Osteoblast (primary cell): ENCODE data around the gene COBL. TPM values are rescaled to one million over a fixed set of nuclear protein-coding genes. Genes with fewer than 3 reads are reported as not detected.

ENCODE experiments used
- DNase-seq: peaks from one replicate; pipeline ENCODE4 v3.0.0; 2011; ENCODE audit warnings: low spot score, mixed read lengths; ENCODE audit not compliant: insufficient read length; ENCODE audit errors: missing footprints
- H2AFZ ChIP-seq: 2 replicates; pipeline ENCODE4 v1.6.0; 2011; ENCODE audit warnings: mild to moderate bottlenecking, low read length
- H3K27ac ChIP-seq: 2 replicates; pipeline ENCODE4 v1.5.1; 2011; ENCODE audit warnings: mild to moderate bottlenecking, low read depth, low read length, moderate library complexity
- H3K27me3 ChIP-seq: 2 replicates; pipeline ENCODE4 v1.6.0; 2012; ENCODE audit warnings: mild to moderate bottlenecking, control low read depth, inconsistent platforms, low read length, moderate library complexity; ENCODE audit not compliant: insufficient read depth
- H3K36me3 ChIP-seq: 2 replicates; pipeline ENCODE4 v1.5.1; 2011; ENCODE audit warnings: mild to moderate bottlenecking, low read length, control low read depth, moderate library complexity; ENCODE audit not compliant: insufficient read depth
- H3K4me1 ChIP-seq: 2 replicates; pipeline ENCODE4 v1.5.1; 2011; ENCODE audit warnings: mild to moderate bottlenecking, low read length, control low read depth, moderate library complexity; ENCODE audit not compliant: insufficient read depth
- H3K4me2 ChIP-seq: 2 replicates; pipeline ENCODE4 v1.6.0; 2011; ENCODE audit warnings: mild to moderate bottlenecking, low read length; ENCODE audit not compliant: insufficient read depth
- H3K4me3 ChIP-seq: fragments of 200-600 bp; sonication (generic); 3 replicates; pipeline ENCODE4 v1.5.1; 2012; ENCODE audit warnings: mild to moderate bottlenecking, low read length, inconsistent platforms; ENCODE audit not compliant: insufficient read depth
- H3K79me2 ChIP-seq: 2 replicates; pipeline ENCODE4 v1.6.0; 2012; ENCODE audit warnings: mild to moderate bottlenecking, low read length, control low read depth, inconsistent platforms; ENCODE audit not compliant: insufficient read depth
- H3K9me3 ChIP-seq: 2 replicates; pipeline ENCODE4 v1.5.1; 2011; ENCODE audit warnings: low read depth, low read length, control low read depth
- H4K20me1 ChIP-seq: 2 replicates; pipeline ENCODE4 v1.6.0; 2012; ENCODE audit warnings: mild to moderate bottlenecking, low read length, control low read depth; ENCODE audit not compliant: insufficient read depth
- total RNA-seq: library from RNA; depleted of rRNA; stranded (reverse); fragments of >200 nt; gene quantifications from 2 replicates; pipeline ENCODE4 v1.2.3, GENCODE V29; 2012
- TF ChIP-seq, protein P1 (sequence below): IDR thresholded peaks from 2 replicates; pipeline ENCODE4 v1.5.1; 2011; ENCODE audit warnings: mild to moderate bottlenecking, low read depth, low read length, moderate library complexity; ENCODE audit errors: extremely low read depth

COBL gene
- total RNA-seq, 1 donor = under 0.01 TPM

- DNase-seq = no peak
- H3K27me3 ChIP-seq = peaks cover 20% of the 10 kb centered on the region
- no peaks in the 10 kb centered on the region for H3K36me3 ChIP-seq
Observed at GRCh38 chr7:51077987-51078370, 238.6 kb downstream of the COBL start.

DNA sequence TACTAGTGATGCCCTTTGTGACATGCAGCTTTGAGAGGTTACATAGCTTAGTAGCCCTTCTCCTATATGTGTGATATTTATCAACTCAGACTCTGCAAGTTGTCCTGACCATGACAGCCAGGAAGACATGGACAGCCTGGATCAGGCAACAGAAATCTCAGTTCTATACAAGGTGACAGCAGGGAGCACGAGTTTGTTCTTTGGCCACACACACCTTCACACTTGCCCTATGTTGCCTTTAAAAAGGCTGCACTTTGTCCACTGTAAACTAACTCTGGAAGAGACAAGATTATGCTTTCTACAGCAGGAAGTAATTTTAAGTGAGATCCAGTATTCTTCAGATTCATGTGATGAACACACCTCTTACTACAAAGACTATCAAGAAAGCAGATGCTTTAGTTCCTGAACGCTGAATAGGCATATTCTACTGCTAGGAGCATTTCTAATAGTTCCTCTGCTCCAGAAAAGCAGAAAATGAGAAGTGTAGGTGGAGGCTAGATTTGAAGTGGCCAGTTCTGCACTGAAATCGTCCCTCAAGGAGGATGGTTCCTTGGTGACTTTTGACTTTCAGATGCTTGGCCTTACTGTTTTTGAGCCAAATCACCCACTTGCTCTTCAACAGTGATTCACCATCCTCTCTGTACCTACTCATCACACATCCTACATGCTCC lies 239.2 kb downstream of the COBL start:
- peak overlapping the region; percentile 13 for H3K4me2 ChIP-seq
- H3K36me3 ChIP-seq = no peaks in the 10 kb centered on the region
- no peaks in the 10 kb centered on the region for H3K9me3 ChIP-seq
- TF ChIP-seq, protein P1, sequence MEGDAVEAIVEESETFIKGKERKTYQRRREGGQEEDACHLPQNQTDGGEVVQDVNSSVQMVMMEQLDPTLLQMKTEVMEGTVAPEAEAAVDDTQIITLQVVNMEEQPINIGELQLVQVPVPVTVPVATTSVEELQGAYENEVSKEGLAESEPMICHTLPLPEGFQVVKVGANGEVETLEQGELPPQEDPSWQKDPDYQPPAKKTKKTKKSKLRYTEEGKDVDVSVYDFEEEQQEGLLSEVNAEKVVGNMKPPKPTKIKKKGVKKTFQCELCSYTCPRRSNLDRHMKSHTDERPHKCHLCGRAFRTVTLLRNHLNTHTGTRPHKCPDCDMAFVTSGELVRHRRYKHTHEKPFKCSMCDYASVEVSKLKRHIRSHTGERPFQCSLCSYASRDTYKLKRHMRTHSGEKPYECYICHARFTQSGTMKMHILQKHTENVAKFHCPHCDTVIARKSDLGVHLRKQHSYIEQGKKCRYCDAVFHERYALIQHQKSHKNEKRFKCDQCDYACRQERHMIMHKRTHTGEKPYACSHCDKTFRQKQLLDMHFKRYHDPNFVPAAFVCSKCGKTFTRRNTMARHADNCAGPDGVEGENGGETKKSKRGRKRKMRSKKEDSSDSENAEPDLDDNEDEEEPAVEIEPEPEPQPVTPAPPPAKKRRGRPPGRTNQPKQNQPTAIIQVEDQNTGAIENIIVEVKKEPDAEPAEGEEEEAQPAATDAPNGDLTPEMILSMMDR = no peak
- no peak overlapping the region for H2AFZ ChIP-seq
- H4K20me1 ChIP-seq = no peaks in the 10 kb centered on the region
- peaks cover 20% of the 10 kb centered on the region for H3K27me3 ChIP-seq
- H3K4me1 ChIP-seq = peaks cover 3% of the 10 kb centered on the region
- DNase-seq = no peak
- H3K4me3 ChIP-seq = no peak overlapping the region
- H3K79me2 ChIP-seq = no peaks in the 10 kb centered on the region
- H3K27ac ChIP-seq = no peak overlapping the region

More at GRCh38 chr7:51077987-51078370, 238.6 kb downstream of the COBL start:
- Histone ChIP-seq H3K9me3 (no peaks in the 10 kb centered on the region), H3K4me3 (no peak overlapping the region), H3K27ac (no peak overlapping the region), H3K79me2 (no peaks in the 10 kb centered on the region), H4K20me1 (no peaks in the 10 kb centered on the region), H3K4me1 (peaks cover 3% of the 10 kb centered on the region), H3K4me2 (peak overlapping the region; percentile 13), H2AFZ (no peak overlapping the region)
- TF ChIP-seq, protein P1 = no peak

DNA sequence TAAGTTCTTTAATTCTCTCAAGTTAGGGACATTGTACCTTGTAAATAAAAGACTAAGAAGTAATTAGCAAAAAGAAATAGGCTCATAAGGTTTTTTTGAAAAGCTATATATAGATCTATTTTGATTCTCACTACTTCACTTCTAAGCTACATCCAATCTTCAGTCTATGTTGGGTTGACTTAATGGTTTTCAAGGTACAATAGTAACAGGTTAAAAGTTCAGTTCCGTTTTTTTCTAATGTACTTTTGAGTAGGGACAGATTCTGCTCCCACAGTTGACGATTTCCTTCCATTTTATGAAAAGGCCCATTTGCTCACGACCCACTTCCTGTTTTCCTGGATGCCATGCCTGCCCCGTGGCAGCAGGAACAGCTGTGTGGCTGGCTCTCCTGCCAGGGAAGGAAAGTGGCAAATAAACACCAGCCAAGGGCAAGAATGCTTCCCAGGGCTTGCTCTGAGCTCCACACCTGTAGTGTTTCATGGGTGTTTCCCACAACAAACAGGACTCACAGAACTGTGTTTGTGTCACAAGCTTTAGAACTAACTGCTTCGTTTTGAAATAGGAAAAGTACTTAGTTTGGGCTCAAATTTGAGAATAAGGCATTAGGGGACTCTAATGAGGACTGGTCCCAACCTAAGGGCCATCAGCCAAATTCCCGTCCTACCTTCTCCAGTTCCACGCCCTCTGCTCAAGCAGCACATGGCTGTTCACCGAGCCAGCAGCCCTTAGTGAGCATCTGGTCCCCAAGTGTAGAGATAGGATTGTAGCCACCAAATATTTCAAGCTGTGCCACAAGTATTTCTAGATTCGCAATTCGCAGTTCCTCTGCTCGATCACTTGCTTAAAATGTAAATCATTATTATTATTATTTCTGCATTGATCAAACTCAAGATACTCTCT lies 240.7 kb downstream of the COBL start:
- Histone ChIP-seq H3K4me1 (peaks cover 3% of the 10 kb centered on the region), H3K4me3 (no peak overlapping the region), H2AFZ (peak overlapping the region; percentile 63), H3K36me3 (no peaks in the 10 kb centered on the region), H4K20me1 (no peaks in the 10 kb centered on the region), H3K27ac (no peak overlapping the region), H3K9me3 (no peaks in the 10 kb centered on the region), H3K79me2 (no peaks in the 10 kb centered on the region), H3K27me3 (peaks cover 9% of the 10 kb centered on the region), H3K4me2 (no peak overlapping the region)
- TF ChIP-seq, protein P1 = no peak
- no peak for DNase-seq

GRCh38 chr7:51073171-51073570 lies 243.4 kb downstream of the COBL start:
- H3K9me3 ChIP-seq = no peaks in the 10 kb centered on the region
- no peaks in the 10 kb centered on the region for H3K36me3 ChIP-seq
- no peak overlapping the region for H3K4me3 ChIP-seq
- no peak overlapping the region for H3K27ac ChIP-seq
- H3K4me2 ChIP-seq = no peak overlapping the region
- no peak for DNase-seq
- peaks cover 3% of the 10 kb centered on the region for H3K4me1 ChIP-seq
- no peaks in the 10 kb centered on the region for H3K79me2 ChIP-seq
- H2AFZ ChIP-seq = no peak overlapping the region
- H4K20me1 ChIP-seq = no peaks in the 10 kb centered on the region
- TF ChIP-seq, protein P1 = no peak
- no peaks in the 10 kb centered on the region for H3K27me3 ChIP-seq
